SK-N-SH (cell line): ENCODE results near the gene ZC3H10. TPM values are rescaled to one million over a fixed set of nuclear protein-coding genes. Genes with fewer than 3 reads are reported as not detected.

Source experiments
- CTCF ChIA-PET: fragments of 300-600, 350-600 bp; formaldehyde crosslinking; extraction: SDS; loops from one replicate; lab custom pipeline; 2021; lab: Yijun Ruan, JAX
- POLR2A ChIA-PET: fragments of 350-600 bp; sonication (Branson Sonifier 250); formaldehyde crosslinking; extraction: SDS; loops from one replicate; lab custom pipeline; 2020; ENCODE audit warnings: antibody characterized with exemption, inconsistent platforms; lab: Yijun Ruan, JAX
- DNase-seq: peaks from one replicate; pipeline ENCODE4 v3.0.0; 2012
- H2AFZ ChIP-seq: fragments of 200-600 bp; sonication (generic); 2 replicates; pipeline ENCODE4 v1.8.1; 2016; ENCODE audit warnings: antibody characterized with exemption, mild to moderate bottlenecking, low read depth
- H3F3A ChIP-seq: fragments of 200-600 bp; sonication (generic); replicated peaks from 2 replicates; pipeline ENCODE3; 2016; ENCODE audit warnings: antibody characterized with exemption, mild to moderate bottlenecking; ENCODE audit not compliant: insufficient read depth
- H3K27ac ChIP-seq, 2 experiments: fragments of 200-500 bp in 1 of 2; fragments of 200-600 bp in 1 of 2; sonication (Bioruptor generic) in 1 of 2; sonication (generic), shearing (Covaris generic) in 1 of 2; 2 replicates each; pipeline versions ENCODE4 v1.5.1 to v1.6.1; 2014 to 2016; ENCODE audit warnings: low read depth in 2 of 2, inconsistent platforms in 1 of 2, low read length in 1 of 2, mild to moderate bottlenecking in 1 of 2, mixed read lengths in 1 of 2
- H3K27me3 ChIP-seq: fragments of 200-600 bp; sonication (generic), shearing (Covaris generic); 2 replicates; pipeline ENCODE4 v1.6.1; 2016; ENCODE audit warnings: mixed run types; ENCODE audit not compliant: insufficient read depth
- H3K36me3 ChIP-seq, 2 experiments: fragments of 200-500 bp in 1 of 2; fragments of 200-600 bp in 1 of 2; sonication (Bioruptor generic) in 1 of 2; sonication (generic) in 1 of 2; replicated peaks in 1 of 2; 2 replicates each; pipeline versions ENCODE3 to v1.5.1; 2014 to 2016; ENCODE audit warnings: low read length in 1 of 2, mild to moderate bottlenecking in 1 of 2; ENCODE audit not compliant: insufficient read depth in 2 of 2, control insufficient read depth in 1 of 2
- H3K4me1 ChIP-seq, 2 experiments: fragments of 200-500 bp in 1 of 2; fragments of 200-600 bp in 1 of 2; sonication (Bioruptor generic) in 1 of 2; sonication (generic), shearing (Covaris generic) in 1 of 2; 2 replicates each; pipeline versions ENCODE4 v1.5.1 to v1.6.1; 2014 to 2016; ENCODE audit warnings: low read depth in 1 of 2, low read length in 1 of 2, mixed run types in 1 of 2; ENCODE audit not compliant: insufficient read depth in 2 of 2, control insufficient read depth in 1 of 2
- H3K4me2 ChIP-seq: fragments of 200-600 bp; sonication (generic), shearing (Covaris generic); 2 replicates; pipeline ENCODE4 v1.6.1; 2017; ENCODE audit warnings: mixed run types
- H3K4me3 ChIP-seq, 2 experiments: fragments of 200-500 bp in 1 of 2; fragments of 200-600 bp in 1 of 2; sonication (Bioruptor generic) in 1 of 2; sonication (generic), shearing (Covaris generic) in 1 of 2; 2 replicates each; pipeline versions ENCODE4 v1.5.1 to v1.8.1; 2014 to 2016; ENCODE audit warnings: low read depth in 2 of 2, inconsistent platforms in 1 of 2, low read length in 1 of 2, mild to moderate bottlenecking in 1 of 2, mixed read lengths in 1 of 2, moderate library complexity in 1 of 2
- H3K79me2 ChIP-seq: fragments of 200-600 bp; sonication (generic); 2 replicates; pipeline ENCODE4 v1.8.1; 2017; ENCODE audit warnings: mild to moderate bottlenecking; ENCODE audit not compliant: insufficient read depth
- H3K9ac ChIP-seq: fragments of 200-600 bp; sonication (generic); 2 replicates; pipeline ENCODE4 v1.6.1; 2017; ENCODE audit warnings: mixed run types
- H3K9me2 ChIP-seq: fragments of 200-600 bp; sonication (generic); 2 replicates; pipeline ENCODE4 v1.6.1; 2017; ENCODE audit warnings: mixed run types
- H3K9me3 ChIP-seq: fragments of 200-600 bp; sonication (generic); 2 replicates; pipeline ENCODE4 v1.6.1; 2017; ENCODE audit warnings: mixed run types, mild to moderate bottlenecking, moderate library complexity
- H4K20me1 ChIP-seq: fragments of 200-600 bp; sonication (generic); 2 replicates; pipeline ENCODE4 v1.6.1; 2017; ENCODE audit warnings: mild to moderate bottlenecking, mixed run types; ENCODE audit not compliant: insufficient read depth
- CTCF ChIP-seq: fragments of 200-600 bp; sonication (generic); IDR thresholded peaks from 2 replicates; pipeline ENCODE4 v1.6.1; 2017; ENCODE audit warnings: antibody characterized with exemption, mild to moderate bottlenecking, moderate library complexity
- EZH2phosphoT487 ChIP-seq: fragments of 200-600 bp; sonication (generic); IDR thresholded peaks from 2 replicates; pipeline ENCODE4 v1.6.1; 2017; ENCODE audit warnings: low read depth, mixed run types, mild to moderate bottlenecking, antibody characterized with exemption, moderate library complexity, borderline replicate concordance
- FOXM1 ChIP-seq: IDR thresholded peaks from 2 replicates; pipeline ENCODE4 v1.4.0; 2012; ENCODE audit warnings: low read depth, mild to moderate bottlenecking
- MAX ChIP-seq: IDR thresholded peaks from 2 replicates; pipeline ENCODE4 v1.4.0; 2012; ENCODE audit warnings: low read depth
- MXI1 ChIP-seq: IDR thresholded peaks from 2 replicates; pipeline ENCODE4 v1.6.1; 2012; ENCODE audit warnings: mild to moderate bottlenecking, low read depth, low read length, improper control_type of control experiment
- NFIC ChIP-seq: IDR thresholded peaks from 2 replicates; pipeline ENCODE4 v1.4.0; 2012; ENCODE audit warnings: borderline replicate concordance
- POLR2AphosphoS5 ChIP-seq: IDR thresholded peaks from 2 replicates; pipeline ENCODE4 v1.6.1; 2012; ENCODE audit warnings: low read depth, low read length
- RAD21 ChIP-seq: IDR thresholded peaks from 2 replicates; pipeline ENCODE4 v1.6.1; 2012; ENCODE audit warnings: mild to moderate bottlenecking, low read length
- SIN3A ChIP-seq: IDR thresholded peaks from 2 replicates; pipeline ENCODE4 v1.6.1; 2012; ENCODE audit warnings: low read depth, mild to moderate bottlenecking, low read length, moderate library complexity, borderline replicate concordance
- SMC3 ChIP-seq: IDR thresholded peaks from 2 replicates; pipeline ENCODE4 v1.6.1; 2012; ENCODE audit warnings: low read depth, low read length, improper control_type of control experiment
- TAF1 ChIP-seq: IDR thresholded peaks from 2 replicates; pipeline ENCODE4 v1.6.1; 2012; ENCODE audit warnings: low read depth, mild to moderate bottlenecking, low read length, moderate library complexity, borderline replicate concordance
- TEAD4 ChIP-seq: IDR thresholded peaks from 2 replicates; pipeline ENCODE4 v1.4.0; 2012; ENCODE audit warnings: mild to moderate bottlenecking, borderline replicate concordance; ENCODE audit not compliant: insufficient read depth
- USF1 ChIP-seq: IDR thresholded peaks from 2 replicates; pipeline ENCODE4 v1.4.0; 2012; ENCODE audit warnings: low read depth, borderline replicate concordance
- YY1 ChIP-seq: IDR thresholded peaks from 2 replicates; pipeline ENCODE4 v1.4.0; 2012; ENCODE audit warnings: low read depth, mild to moderate bottlenecking
- ZBTB33 ChIP-seq: IDR thresholded peaks from 2 replicates; pipeline ENCODE4 v1.4.0; 2012; ENCODE audit warnings: low read depth, borderline replicate concordance
- WGBS: methylation state at CpG from one replicate; pipeline ENCODE4 v1.1.6; 2017; ENCODE audit warnings: low lambda C conversion rate; 5-methylcytosine and 5-hydroxymethylcytosine counted together
- polyA plus RNA-seq, 3 experiments: library from polyadenylated mRNA; depleted of rRNA; stranded (reverse); fragments of >200 nt; gene quantifications; 2 replicates each; pipeline ENCODE4 v1.2.3, GENCODE V29; 2012

Gene ZC3H10
- polyA plus RNA-seq, 1 of the 3 experiments (the other 2 are of a cell fraction) = 2.0 TPM

GRCh38 chr12:56157201-56158028 is 39.3 kb downstream of the ZC3H10 start:
- peaks cover 31 to 43% of the 10 kb centered on the region in 2 experiments; a peak in 3 of 4 replicates for H3K4me1 ChIP-seq
- H3K27ac ChIP-seq = peak overlapping the region; percentile 70 to 89
- no peaks in the 10 kb centered on the region for H3K9me3 ChIP-seq
- no peaks in the 10 kb centered on the region for H3K27me3 ChIP-seq
- peak overlapping the region; percentile 74 for H3K4me2 ChIP-seq
- H3K9ac ChIP-seq = peak overlapping the region; percentile 59; the same call in 1 of the 2 replicates
- H3F3A ChIP-seq = peaks cover 41% of the 10 kb centered on the region
- H4K20me1 ChIP-seq = peaks cover 30% of the 10 kb centered on the region
- DNase-seq = peak; percentile 63
- peak; percentile 49; the same call in 1 of the 2 replicates for TF ChIP-seq SIN3A
- no peak for TF ChIP-seq YY1
- no peak for TF ChIP-seq USF1
- no peak for TF ChIP-seq EZH2phosphoT487
- peak; percentile 18 for TF ChIP-seq RAD21
- TF ChIP-seq SMC3 = peak; percentile 21; the same call in 1 of the 2 replicates
- TF ChIP-seq TEAD4 = 0 out of 2 replicates have a peak, but pooled peaks have one; percentile 32
- no peak for TF ChIP-seq FOXM1
- no peak for TF ChIP-seq ZBTB33
- 0 out of 2 replicates have a peak, but pooled peaks have one; percentile 27 for TF ChIP-seq TAF1
- 0 out of 2 replicates have a peak, but pooled peaks have one; percentile 17 for TF ChIP-seq NFIC
- TF ChIP-seq POLR2AphosphoS5 = peak; percentile 27; the same call in 1 of the 2 replicates
- TF ChIP-seq MXI1 = peak; percentile 12; the same call in 1 of the 2 replicates
- 0 out of 2 replicates have a peak, but pooled peaks have one; percentile 53 for TF ChIP-seq MAX
- TF ChIP-seq CTCF = peak; percentile 76
- TF ChIP-seq, all 33 proteins: peak for 10
- WGBS = 35% methylated on average over 44 of the region's 45 CpGs
- Histone ChIP-seq H3K79me2 (peaks cover 75% of the 10 kb centered on the region), H3K36me3 (peaks cover 36 to 40% of the 10 kb centered on the region in 2 experiments), H3K4me3 (peak overlapping the region; percentile 42 to 58), H3K9me2 (no peaks in the 10 kb centered on the region), H2AFZ (0 out of 2 replicates have a peak overlapping the region, but pooled peaks have one; percentile 48)
- ChIA-PET CTCF (interaction anchor here (0.7 to 3.6 kb wide), 6 partner anchors 29 to 48 kb away, joined by 3 to 14 read pairs (median 10); partner anchors contain the start of genes ESYT1, SMARCC2 and ZC3H10), POLR2A (interaction anchor here (0.6 to 2.5 kb wide), 5 partner anchors 29 to 110 kb away, joined by 3 to 19 read pairs (median 6); partner anchors contain the start of genes ESYT1, SMARCC2 and ZC3H10)
